GM23338 (cell line): ENCODE data around the gene RAB3B. TPM values are rescaled to one million over a fixed set of nuclear protein-coding genes. Genes with fewer than 3 reads are reported as not detected.

Experiments
- ATAC-seq: fragments of 200-7000 bp; cut with Tn5 transposase; 3 replicates; pipeline ENCODE4 v1.9.1; 2020
- DNase-seq: peaks from one replicate; pipeline ENCODE4 v3.0.0-alpha.2; 2015; ENCODE audit warnings: low spot score
- H2AFZ ChIP-seq: fragments of 200-600 bp; sonication (generic); 2 replicates; pipeline ENCODE4 v1.8.0; 2016; ENCODE audit warnings: antibody characterized with exemption, mild to moderate bottlenecking, moderate library complexity
- H3F3A ChIP-seq: fragments of 200-600 bp; sonication (generic); replicated peaks from 2 replicates; pipeline ENCODE4 v1.8.0; 2017; ENCODE audit warnings: antibody characterized with exemption, mixed run types, low read depth
- H3K27ac ChIP-seq: fragments of 200-600 bp; sonication (generic); 2 replicates; pipeline ENCODE4 v1.6.1; 2016; ENCODE audit warnings: low read depth
- H3K27me3 ChIP-seq: fragments of 200-600 bp; sonication (generic); 2 replicates; pipeline ENCODE4 v1.8.0; 2016; ENCODE audit warnings: mild to moderate bottlenecking, mixed run types, moderate library complexity; ENCODE audit not compliant: insufficient read depth
- H3K36me3 ChIP-seq: fragments of 200-600 bp; sonication (generic); 2 replicates; pipeline ENCODE4 v1.8.0; 2016; ENCODE audit warnings: mild to moderate bottlenecking; ENCODE audit not compliant: insufficient read depth
- H3K4me1 ChIP-seq: fragments of 200-600 bp; sonication (generic); 2 replicates; pipeline ENCODE4 v1.8.0; 2016; ENCODE audit warnings: mild to moderate bottlenecking, moderate library complexity; ENCODE audit not compliant: insufficient read depth
- H3K4me2 ChIP-seq: fragments of 200-600 bp; sonication (generic); 2 replicates; pipeline ENCODE4 v1.7.1; 2017; ENCODE audit warnings: mixed run types
- H3K4me3 ChIP-seq: fragments of 200-600 bp; sonication (generic); 2 replicates; pipeline ENCODE4 v1.6.1; 2016; ENCODE audit warnings: mixed run types
- H3K79me2 ChIP-seq: fragments of 200-600 bp; sonication (generic); replicated peaks from 2 replicates; pipeline ENCODE4 v1.8.0; 2017; ENCODE audit warnings: mild to moderate bottlenecking; ENCODE audit not compliant: insufficient read depth
- H3K9me2 ChIP-seq: fragments of 200-600 bp; sonication (generic); 2 replicates; pipeline ENCODE4 v1.8.0; 2017; ENCODE audit not compliant: insufficient read depth
- H4K20me1 ChIP-seq: fragments of 200-600 bp; sonication (generic); replicated peaks from 2 replicates; pipeline ENCODE4 v1.8.0; 2017; ENCODE audit warnings: mild to moderate bottlenecking; ENCODE audit not compliant: insufficient read depth
- H3K27ac Mint-ChIP-seq: 2 replicates; pipeline ENCODE4 v1.8.0; 2020; ENCODE audit warnings: inconsistent platforms, mild to moderate bottlenecking, moderate library complexity, mixed read lengths
- H3K27me3 Mint-ChIP-seq: 3 replicates; pipeline ENCODE4 v1.8.0; 2022; ENCODE audit warnings: low read depth, mild to moderate bottlenecking, moderate library complexity, mixed read lengths, inconsistent platforms; ENCODE audit not compliant: insufficient read depth, poor library complexity
- H3K36me3 Mint-ChIP-seq: 3 replicates; pipeline ENCODE4 v1.8.0; 2021; ENCODE audit warnings: low read depth, mild to moderate bottlenecking, inconsistent platforms, moderate library complexity, mixed read lengths
- H3K4me1 Mint-ChIP-seq: 3 replicates; pipeline ENCODE4 v1.8.0; 2020; ENCODE audit warnings: mild to moderate bottlenecking, inconsistent platforms, mixed read lengths
- H3K4me3 Mint-ChIP-seq: 3 replicates; pipeline ENCODE4 v1.8.0; 2021; ENCODE audit warnings: moderate library complexity, mild to moderate bottlenecking, inconsistent platforms, mixed read lengths
- H3K9me3 Mint-ChIP-seq: 3 replicates; pipeline ENCODE4 v1.8.0; 2020; ENCODE audit warnings: moderate library complexity, mild to moderate bottlenecking, inconsistent platforms, mixed read lengths
- CREB1 ChIP-seq: fragments of 250-450 bp; sonication (Bioruptor Pico); IDR thresholded peaks from 2 replicates; pipeline ENCODE4 v1.5.0; 2020; ENCODE audit warnings: low read depth, mild to moderate bottlenecking, moderate library complexity
- EZH2 ChIP-seq: fragments of 200-600 bp; sonication (generic); IDR thresholded peaks from one replicate; pipeline ENCODE4 v1.8.0; 2017; ENCODE audit warnings: antibody characterized with exemption, mild to moderate bottlenecking, low read depth; ENCODE audit not compliant: unreplicated experiment
- JUNB ChIP-seq: IDR thresholded peaks from one replicate; pipeline ENCODE4 v1.6.1; 2016; ENCODE audit warnings: antibody characterized with exemption; ENCODE audit not compliant: unreplicated experiment
- POLR2AphosphoS5 ChIP-seq: IDR thresholded peaks from 2 replicates; pipeline ENCODE4 v1.6.1; 2016; ENCODE audit warnings: antibody characterized with exemption, low read depth
- ZNF114 ChIP-seq: fragments of 250-450 bp; sonication (Bioruptor Pico); IDR thresholded peaks from 2 replicates; pipeline ENCODE4 v1.5.0; 2020; ENCODE audit warnings: mild to moderate bottlenecking, moderate library complexity
- polyA plus RNA-seq: library from polyadenylated mRNA; unstranded; fragments of >200 nt; fragmentation: Nextera tagmentation; extraction: Ambion mirVana; gene quantifications from 2 replicates; pipeline ENCODE4 v1.2.1, GENCODE V29; 2016
- total RNA-seq: library from RNA; depleted of rRNA; stranded (reverse); fragments of >200 nt; shearing (Covaris generic); gene quantifications from 2 replicates; pipeline ENCODE4 v1.2.3, GENCODE V29; 2014
- TF ChIP-seq, protein P1 (sequence below): IDR thresholded peaks from 2 replicates; pipeline ENCODE4 v1.6.1; 2016; ENCODE audit warnings: antibody characterized with exemption
- TF ChIP-seq, protein P2 (sequence below), 2 experiments: fragments of 200-600 bp in 1 of 2; sonication (generic) in 1 of 2; conservative IDR thresholded peaks; 2 replicates each; pipeline versions ENCODE4 v1.5.1 to v1.6.1; 2016 to 2017; ENCODE audit warnings: antibody characterized with exemption in 2 of 2, low read depth in 2 of 2, mild to moderate bottlenecking in 2 of 2, moderate library complexity in 1 of 2
- TF ChIP-seq, protein P3 (sequence below): IDR thresholded peaks from one replicate; pipeline ENCODE4 v1.6.1; 2018; ENCODE audit warnings: antibody characterized with exemption; ENCODE audit not compliant: unreplicated experiment

RAB3B gene
- total and polyA plus RNA-seq, 2 experiments from 2014 or later: 18.3 to 37.9 TPM

DNA sequence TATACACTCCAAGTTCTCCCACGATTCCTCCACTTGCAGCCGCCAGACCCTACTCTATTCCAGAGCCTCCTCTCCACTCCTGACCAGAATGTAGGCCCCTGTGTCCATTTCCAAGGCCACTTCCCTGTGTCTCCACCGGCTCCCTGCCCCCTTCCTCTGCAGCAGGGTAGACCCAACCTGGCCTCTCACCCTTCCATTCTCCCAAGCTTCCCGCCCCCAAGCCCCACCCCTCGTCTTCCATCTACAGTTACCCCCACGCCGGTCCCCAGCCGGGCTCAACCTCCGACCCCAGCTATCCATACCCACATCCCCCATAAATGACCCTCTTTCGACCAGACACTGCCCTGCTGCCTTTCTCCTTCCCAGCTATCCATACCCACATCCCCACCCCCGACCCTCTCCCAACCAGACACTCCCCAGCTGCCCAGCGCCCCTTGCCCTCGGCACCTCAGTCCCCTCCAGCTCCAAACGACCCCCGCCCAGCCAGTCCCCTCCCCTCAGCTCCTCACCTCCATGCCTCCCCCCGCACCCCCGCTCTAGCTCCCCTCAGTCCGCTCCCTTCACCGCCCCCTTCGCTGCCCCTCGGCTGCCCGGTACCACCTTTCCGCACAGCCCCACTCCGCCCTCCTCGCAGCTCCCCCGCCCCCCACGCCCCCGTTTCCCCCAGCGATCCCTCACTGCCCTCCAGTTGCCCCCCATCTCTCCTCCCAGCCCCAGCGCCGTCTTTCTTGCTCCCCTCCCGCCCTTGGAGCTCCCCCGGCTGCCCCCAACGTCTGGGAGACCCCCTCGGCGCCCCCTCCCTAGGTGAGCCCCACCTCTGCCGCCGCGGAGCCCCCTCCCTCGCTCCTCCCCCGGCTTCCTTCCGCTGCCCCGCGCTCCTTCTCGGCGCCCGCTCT lies 670 bp downstream of the RAB3B start:
- ATAC-seq (peak; percentile 64), DNase-seq (peak; percentile 69)
- Histone ChIP-seq H3K4me1 (peaks cover 13% of the 10 kb centered on the region), H3F3A (no peaks in the 10 kb centered on the region), H3K4me2 (peak overlapping the region; percentile 66), H3K27me3 (no peaks in the 10 kb centered on the region), H4K20me1 (peaks cover 8% of the 10 kb centered on the region; the same call in 1 of the 2 replicates), H2AFZ (no peak overlapping the region), H3K27ac (0 out of 2 replicates have a peak overlapping the region, but pooled peaks have one; percentile 39), H3K9me2 (no peaks in the 10 kb centered on the region), H3K4me3 (peak overlapping the region; percentile 82), H3K79me2 (peaks cover 33% of the 10 kb centered on the region), H3K36me3 (no peaks in the 10 kb centered on the region)
- TF ChIP-seq JUNB (no peak), POLR2AphosphoS5 (no peak), CREB1 (CRISPR knock-in tag) (no peak), EZH2 (no peak), ZNF114 (CRISPR knock-in tag) (no peak)
- TF ChIP-seq, protein P1, sequence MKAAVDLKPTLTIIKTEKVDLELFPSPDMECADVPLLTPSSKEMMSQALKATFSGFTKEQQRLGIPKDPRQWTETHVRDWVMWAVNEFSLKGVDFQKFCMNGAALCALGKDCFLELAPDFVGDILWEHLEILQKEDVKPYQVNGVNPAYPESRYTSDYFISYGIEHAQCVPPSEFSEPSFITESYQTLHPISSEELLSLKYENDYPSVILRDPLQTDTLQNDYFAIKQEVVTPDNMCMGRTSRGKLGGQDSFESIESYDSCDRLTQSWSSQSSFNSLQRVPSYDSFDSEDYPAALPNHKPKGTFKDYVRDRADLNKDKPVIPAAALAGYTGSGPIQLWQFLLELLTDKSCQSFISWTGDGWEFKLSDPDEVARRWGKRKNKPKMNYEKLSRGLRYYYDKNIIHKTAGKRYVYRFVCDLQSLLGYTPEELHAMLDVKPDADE: no peak
- TF ChIP-seq, protein P2, sequence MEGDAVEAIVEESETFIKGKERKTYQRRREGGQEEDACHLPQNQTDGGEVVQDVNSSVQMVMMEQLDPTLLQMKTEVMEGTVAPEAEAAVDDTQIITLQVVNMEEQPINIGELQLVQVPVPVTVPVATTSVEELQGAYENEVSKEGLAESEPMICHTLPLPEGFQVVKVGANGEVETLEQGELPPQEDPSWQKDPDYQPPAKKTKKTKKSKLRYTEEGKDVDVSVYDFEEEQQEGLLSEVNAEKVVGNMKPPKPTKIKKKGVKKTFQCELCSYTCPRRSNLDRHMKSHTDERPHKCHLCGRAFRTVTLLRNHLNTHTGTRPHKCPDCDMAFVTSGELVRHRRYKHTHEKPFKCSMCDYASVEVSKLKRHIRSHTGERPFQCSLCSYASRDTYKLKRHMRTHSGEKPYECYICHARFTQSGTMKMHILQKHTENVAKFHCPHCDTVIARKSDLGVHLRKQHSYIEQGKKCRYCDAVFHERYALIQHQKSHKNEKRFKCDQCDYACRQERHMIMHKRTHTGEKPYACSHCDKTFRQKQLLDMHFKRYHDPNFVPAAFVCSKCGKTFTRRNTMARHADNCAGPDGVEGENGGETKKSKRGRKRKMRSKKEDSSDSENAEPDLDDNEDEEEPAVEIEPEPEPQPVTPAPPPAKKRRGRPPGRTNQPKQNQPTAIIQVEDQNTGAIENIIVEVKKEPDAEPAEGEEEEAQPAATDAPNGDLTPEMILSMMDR (conservative IDR thresholded peaks at IDR 0.05; ENCODE audit: low read depth in 2 of 2): no peak
- TF ChIP-seq, protein P3, sequence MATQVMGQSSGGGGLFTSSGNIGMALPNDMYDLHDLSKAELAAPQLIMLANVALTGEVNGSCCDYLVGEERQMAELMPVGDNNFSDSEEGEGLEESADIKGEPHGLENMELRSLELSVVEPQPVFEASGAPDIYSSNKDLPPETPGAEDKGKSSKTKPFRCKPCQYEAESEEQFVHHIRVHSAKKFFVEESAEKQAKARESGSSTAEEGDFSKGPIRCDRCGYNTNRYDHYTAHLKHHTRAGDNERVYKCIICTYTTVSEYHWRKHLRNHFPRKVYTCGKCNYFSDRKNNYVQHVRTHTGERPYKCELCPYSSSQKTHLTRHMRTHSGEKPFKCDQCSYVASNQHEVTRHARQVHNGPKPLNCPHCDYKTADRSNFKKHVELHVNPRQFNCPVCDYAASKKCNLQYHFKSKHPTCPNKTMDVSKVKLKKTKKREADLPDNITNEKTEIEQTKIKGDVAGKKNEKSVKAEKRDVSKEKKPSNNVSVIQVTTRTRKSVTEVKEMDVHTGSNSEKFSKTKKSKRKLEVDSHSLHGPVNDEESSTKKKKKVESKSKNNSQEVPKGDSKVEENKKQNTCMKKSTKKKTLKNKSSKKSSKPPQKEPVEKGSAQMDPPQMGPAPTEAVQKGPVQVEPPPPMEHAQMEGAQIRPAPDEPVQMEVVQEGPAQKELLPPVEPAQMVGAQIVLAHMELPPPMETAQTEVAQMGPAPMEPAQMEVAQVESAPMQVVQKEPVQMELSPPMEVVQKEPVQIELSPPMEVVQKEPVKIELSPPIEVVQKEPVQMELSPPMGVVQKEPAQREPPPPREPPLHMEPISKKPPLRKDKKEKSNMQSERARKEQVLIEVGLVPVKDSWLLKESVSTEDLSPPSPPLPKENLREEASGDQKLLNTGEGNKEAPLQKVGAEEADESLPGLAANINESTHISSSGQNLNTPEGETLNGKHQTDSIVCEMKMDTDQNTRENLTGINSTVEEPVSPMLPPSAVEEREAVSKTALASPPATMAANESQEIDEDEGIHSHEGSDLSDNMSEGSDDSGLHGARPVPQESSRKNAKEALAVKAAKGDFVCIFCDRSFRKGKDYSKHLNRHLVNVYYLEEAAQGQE: no peak
- H3K27ac Mint-ChIP-seq: no peak overlapping the region
- H3K9me3 Mint-ChIP-seq: no peaks in the 10 kb centered on the region
- H3K4me1 Mint-ChIP-seq: peaks cover 23% of the 10 kb centered on the region
- H3K27me3 Mint-ChIP-seq: peaks cover 5% of the 10 kb centered on the region
- H3K36me3 Mint-ChIP-seq: peaks cover 8% of the 10 kb centered on the region; the same call in 1 of the 3 replicates
- peak overlapping the region; percentile 85 for H3K4me3 Mint-ChIP-seq
